GM12872 (cell line): Measurements from ENCODE around the gene MCRIP1.

Experiments used
- CTCF ChIP-seq: IDR thresholded peaks from 3 replicates; pipeline ENCODE4 v1.5.1; 2011; ENCODE audit warnings: low read depth, mild to moderate bottlenecking, low read length, moderate library complexity; ENCODE audit not compliant: insufficient read depth

The MCRIP1 gene

DNA sequence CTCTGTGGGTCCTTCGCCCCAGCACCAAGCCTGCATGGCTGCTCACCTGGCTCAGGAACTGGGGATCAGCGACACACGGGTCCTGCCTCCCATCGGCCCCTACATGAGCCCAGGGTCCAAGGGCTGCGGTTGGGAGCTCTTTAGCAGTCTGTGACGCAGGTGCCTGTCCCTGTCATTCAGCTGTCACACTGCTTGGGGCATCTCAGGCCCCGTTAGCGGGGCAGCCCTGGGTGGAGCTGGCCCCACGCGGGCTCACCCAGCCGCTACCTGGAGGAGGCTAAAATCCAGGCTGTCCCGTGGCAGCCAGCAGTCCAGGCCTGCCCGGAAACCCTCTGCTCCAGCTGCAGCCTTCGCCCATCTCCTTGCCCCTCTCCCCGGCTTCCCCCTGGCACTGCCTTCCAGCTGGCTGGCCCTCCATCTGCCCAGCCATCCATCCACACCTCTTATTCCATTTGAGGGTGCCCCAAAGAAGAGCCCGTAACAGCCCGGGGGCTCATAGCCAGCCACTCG is 25.8 kb downstream of the MCRIP1 start:
- no peak for TF ChIP-seq CTCF

DNA sequence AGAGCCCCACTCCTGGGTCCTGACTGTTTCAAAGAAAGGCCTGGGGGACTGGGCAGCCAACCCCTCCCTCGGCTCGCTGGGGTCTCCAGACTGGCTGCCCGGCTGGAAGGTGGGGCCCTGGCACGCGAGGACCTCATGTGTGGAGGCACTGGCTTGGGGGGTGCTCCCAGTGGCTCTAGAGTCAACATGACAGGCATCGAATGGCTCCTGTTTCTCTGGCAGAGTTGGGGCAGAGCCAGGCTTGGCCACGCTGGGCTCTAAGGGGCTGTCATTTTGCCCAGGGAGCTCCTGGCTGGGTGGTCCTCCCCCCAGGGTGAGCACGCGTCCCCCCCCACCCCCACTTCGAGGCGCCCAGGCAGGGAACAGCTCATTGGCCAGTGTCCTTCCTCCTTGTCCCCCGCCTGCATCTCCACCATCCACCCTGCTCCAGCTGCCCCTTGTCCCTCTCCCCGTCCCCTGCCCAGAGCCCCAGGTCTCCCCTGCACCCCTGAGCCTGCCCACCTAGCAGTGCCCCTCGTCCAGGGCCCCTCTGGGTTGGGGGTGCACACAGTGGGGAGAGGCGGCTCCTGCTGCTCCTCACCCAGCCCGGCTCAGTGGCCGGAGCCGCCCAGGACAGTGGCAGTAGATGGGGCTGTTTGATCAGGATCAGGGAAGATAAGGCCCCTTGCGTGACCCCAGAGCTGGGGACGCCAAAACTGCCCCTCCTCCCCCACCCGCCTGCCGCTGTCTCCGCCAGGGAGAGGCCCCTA is 26.5 kb downstream of the MCRIP1 start:
- TF ChIP-seq CTCF, result no peak

- TF ChIP-seq CTCF, result no peak
These were observed 27.2 kb downstream of the MCRIP1 start for GRCh38 chr17:81805707-81806460.

DNA sequence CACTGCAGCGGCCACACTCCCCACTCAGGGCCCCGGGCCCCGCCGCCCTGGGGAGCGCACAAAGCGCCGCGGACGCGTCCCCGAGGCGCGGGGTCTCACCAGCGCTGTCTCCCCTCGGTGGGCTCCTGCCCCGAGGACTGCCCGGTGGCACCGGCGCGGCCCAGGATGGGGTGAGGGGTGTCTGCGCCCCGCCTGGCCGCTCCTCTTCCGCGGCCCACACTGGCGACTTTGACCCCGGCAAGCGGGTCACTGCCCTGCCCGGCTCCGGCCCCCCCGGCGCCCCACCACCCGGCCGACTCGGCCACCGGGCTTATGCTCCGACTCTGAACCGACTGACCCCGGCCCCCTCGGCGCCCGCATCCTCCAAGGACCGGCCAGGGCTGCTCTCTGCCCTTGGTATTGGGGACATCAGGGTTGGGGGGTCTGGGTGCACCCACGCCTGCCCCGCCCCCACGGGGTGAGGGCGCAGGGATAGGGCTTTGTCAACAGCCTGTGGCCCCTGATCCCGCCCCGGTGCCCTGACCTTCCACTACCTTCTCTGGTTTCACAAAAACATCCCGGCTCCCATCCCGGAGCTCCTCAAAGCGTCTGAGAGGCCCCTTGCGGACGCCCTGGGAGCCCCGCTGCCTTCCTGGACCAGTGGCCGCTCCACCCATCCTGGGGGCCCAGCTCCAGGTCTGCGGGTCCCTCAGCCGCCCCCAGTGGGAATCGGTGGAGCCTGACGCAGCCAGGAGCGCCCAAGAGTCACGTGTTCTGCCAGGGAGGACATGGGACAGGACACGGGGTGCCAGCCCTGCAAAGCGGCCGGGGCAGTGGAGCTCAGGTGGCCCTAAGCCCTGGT is 28.3 kb downstream of the MCRIP1 start:
- TF ChIP-seq CTCF, result no peak

DNA sequence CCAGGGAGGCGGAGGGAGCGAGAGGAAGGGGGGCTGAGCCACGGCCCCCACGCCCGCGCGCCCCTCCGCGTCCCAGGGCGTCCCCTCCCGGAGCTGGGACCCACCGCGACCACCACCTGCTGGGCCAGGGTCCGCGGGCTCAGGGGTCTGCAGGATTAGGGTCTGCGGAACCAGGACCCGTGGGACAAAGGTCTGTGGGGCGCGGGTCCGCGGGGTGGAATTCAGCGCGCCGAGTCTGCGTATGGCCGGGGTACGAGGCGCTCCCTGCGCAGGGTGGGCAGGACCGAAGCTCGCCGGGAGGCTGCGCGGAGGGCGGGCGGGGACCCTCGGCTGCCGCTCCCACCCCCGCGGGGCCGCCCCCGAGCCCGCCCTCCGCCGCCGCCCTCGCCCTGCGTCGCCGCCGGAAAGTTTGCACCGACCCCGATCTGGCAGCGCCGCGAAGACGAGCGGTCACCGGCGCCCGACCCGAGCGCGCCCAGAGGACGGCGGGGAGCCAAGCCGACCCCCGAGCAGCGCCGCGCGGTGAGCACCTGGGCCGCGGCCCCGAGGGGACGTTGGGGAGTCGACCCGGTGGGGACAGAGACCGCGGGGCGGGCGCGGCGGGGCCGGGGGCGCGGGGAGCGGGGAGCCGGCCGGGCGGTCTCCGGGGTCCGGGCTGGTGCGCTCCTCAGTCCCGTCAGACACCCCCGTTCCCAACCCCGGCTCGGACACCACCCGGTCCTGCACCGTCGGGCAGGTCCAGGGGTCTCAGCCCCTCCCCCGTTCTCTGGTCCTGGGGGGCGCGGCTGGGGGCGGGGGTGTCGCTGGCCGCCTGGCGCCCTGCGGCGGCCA is 29.1 kb downstream of the MCRIP1 start, which contains the start of gene GCGR:
TSS of gene GCGR (plus strand) at position 423 of the 831 bp plus-strand sequence. CDS start 4,869 bp downstream, outside the sequence.
- no peak for TF ChIP-seq CTCF

GRCh38 chr17:81802856-81803643 is 30.0 kb downstream of the MCRIP1 start:
- no peak for TF ChIP-seq CTCF
